HG03521 (cell line): ENCODE measurements around the gene ANGEL2.
A peak's percentile ranks its signal among the peaks of the same experiment; 100 is the strongest.
"Not testable (repeated sequence)": the region's sequence is repeated elsewhere in the genome, so short reads cannot be mapped to it uniquely, and the experiment has no call there.

ENCODE experiments used
- ATAC-seq: cut with Tn5 transposase; IDR thresholded peaks from one replicate; pipeline ENCODE4 v1.9.1; 2021; ENCODE audit warnings: mild to moderate bottlenecking, moderate library complexity; ENCODE audit not compliant: unreplicated experiment

ANGEL2 gene, protein sequence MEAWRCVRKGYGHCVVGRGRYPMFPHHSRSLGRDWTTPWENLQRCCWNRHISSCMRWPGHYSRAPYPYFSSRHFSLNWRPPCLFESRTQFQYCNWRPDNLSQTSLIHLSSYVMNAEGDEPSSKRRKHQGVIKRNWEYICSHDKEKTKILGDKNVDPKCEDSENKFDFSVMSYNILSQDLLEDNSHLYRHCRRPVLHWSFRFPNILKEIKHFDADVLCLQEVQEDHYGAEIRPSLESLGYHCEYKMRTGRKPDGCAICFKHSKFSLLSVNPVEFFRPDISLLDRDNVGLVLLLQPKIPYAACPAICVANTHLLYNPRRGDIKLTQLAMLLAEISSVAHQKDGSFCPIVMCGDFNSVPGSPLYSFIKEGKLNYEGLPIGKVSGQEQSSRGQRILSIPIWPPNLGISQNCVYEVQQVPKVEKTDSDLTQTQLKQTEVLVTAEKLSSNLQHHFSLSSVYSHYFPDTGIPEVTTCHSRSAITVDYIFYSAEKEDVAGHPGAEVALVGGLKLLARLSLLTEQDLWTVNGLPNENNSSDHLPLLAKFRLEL

DNA sequence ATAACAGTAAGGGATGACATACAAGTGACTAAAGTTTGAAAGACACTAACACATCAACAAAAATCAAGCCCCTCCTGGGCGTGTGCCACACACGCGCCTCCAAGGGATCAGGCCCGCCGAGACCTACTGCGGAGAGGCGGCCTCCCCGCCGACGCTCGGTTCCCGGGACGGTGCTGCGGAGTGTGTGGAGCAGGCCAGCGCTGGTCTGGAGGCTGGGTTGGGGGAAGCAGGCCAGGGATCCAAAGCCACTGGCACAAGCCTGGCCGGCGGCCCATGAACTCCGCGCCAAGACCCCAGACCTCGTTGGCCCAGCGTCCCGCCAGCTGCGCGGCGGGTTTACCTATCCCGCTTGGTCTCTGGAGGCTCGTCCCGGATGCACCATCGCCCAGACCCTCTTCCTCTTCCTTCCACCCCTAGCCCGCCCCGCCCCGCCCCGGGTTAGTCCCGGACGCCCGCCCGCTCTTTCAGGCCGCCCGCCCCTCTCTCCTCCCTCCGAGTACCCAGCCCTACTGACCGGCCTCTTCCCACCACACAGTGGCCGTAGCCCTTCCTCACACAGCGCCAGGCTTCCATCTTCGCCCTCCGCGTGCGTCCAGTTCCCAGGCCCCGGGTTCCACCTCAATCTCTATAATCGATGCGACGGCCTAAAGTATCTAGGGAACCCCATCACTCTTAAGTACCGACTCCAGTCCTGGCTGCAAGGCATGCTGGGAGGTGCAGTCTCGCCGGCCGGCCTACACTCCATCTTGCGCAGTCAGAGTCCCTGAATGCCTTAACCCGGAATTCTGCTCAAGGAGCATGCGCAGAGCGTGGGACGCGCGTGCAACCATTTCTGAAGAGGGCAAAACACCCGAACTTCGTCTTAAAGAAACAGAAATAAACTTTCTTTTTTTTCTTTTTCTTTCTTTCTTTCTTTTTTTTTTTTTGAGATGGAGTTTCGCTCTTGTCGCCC is at the start of gene ANGEL2:
TSS of gene ANGEL2 (minus strand) at position 769 of the 952 bp plus-strand sequence. CDS start at position 573, 196 bp downstream.
- ATAC-seq, result peak; percentile 94

DNA sequence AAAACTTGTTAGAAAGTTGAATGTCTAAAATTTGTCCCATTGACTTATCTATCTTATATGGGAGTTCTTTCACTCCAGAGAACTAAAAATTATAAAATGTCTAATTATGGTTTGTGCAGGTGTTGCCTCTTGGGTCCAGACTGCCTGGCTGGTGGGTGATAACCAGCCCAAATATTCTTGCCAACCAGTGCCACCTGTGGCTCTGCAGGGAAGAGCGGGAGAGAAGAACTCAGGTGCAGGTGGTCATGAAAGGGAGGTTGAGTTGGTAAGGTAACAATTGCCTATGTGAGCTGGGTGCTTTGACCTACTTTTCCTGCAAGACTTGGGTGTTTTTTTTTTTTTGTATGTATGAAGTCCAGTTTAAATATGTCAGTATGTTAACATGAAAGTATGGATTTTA is 45.6 kb upstream of the ANGEL2 start:
- ATAC-seq, result no peak

DNA sequence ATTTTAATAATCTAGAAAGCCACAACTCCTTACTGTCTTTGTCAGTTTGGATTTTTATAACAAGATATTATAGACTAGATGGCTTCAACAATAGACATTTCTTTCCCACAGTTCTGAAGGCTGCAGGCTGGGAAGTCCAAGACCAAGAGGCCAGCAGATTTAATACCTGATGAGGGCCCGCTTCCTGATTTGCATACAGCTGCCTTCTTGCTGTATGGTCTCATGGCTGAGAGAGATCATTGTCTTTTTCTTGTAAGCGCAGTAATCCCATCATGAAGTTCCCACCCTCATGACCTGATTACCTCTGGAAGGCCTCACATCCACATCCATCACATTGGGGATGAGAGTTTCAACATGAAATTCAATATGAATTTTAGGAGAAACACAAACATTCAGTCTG is 45.2 kb upstream of the ANGEL2 start:
- ATAC-seq, result no peak

DNA sequence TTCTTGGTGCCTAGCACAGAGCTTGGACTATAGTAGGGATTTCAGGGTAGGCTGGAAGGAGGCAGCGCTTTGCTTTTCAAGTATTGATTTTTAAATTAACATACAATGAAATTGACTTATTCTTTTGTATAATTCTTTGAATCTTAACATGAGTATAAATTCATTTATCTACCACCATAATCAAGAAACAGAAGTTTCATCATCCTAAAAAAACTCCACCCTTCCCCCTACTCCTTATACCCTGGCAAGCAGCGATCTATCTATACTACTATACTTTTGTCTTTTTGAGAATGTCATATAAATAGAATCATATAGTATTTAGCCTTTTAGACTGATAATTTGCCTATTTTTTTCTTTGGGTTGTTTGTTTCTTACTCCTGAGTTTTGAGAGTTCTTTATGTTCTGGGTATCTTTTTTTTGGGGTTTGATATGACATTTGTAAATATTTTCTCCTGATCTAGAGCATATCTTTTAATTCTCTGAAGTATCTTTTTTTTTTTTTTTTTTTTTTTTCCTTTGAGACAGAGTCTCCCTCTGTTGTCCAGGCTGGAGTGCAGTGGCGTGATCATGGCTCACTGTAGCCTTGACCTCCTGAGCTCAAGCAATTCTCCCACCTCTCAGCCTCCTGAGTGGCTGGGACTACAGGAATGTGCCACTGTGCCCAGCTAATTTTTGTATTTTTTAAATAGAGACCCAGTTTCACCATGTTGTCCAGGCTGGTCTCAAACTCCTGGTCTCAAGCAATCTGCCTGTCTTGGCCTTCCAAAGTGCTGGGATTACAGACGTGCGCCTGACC is 41.8 kb upstream of the ANGEL2 start:
- no peak for ATAC-seq

DNA sequence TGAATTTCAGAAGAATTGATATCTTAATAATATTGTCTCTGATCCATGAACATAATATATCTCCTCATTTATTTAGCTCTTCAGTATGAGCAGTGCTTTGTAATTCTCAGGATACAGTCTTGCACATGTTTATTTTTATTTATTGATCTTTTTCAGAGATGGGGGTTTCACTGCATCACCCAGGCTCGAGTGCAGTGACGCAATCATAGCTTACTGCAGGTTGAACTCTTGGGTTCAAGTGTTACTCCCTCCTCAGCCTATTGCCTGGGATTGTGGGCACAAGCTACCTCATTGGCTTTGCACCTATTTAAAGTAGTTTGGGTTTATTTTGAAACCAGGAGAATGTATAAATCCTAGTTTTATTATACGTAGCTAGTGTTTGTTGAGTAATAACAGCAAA is 40.1 kb upstream of the ANGEL2 start:
- no peak for ATAC-seq

DNA sequence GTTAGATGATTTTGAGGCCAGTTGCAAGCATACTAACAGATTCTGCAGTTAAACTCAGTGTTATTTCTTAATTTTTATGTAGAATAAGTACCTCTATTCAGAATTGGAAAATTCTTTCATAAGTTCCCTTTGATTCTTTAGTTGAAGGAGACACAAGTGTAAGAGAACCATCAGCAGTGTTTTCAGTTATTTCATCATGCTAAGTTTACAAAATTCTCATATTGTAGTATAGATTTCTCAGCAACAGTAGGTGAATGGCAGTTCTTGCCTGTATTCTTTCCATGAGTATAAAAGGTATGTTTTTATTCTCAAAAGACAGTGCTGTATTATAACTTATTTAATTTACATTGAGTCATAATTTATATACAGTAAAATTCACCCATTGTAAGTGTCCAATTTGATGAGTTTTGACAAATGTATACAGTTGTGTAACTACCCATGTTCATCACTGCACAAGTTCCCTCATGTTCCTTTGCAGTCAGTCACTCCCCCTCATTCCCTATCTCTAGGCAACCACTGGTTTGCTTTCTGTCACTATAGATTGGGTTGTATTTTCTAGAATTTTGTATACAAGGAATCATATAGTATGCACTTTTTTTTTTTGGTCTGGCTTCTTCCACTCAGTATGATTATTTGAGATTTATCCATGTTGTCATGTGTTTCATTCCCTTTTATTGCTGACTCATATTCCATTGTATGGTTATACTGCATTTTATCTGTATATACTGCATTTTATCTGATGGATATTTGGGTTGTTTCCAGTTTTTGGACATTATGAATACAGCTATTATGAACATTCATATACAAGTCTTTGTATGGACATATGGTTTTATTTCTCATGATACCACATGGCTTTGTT is 39.3 kb upstream of the ANGEL2 start:
- no peak for ATAC-seq

DNA sequence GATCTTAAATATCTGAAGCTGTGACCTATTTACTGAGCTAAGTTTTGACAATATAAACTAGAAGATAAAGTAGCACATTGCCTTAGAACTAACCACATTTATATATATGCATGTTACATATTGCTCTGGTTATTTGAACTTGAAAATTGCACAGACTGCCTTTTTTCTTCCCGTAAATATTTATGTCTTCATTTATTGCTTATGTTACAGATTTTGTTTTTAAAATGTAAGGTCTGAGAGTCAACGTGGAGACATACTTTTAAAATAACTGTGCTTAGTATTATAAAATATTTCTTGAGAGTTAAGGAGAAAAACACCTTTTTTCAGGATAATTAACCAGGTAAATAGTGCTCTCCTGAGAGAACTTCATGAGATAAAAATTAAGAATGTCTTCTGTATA is 38.5 kb upstream of the ANGEL2 start:
- no peak for ATAC-seq

DNA sequence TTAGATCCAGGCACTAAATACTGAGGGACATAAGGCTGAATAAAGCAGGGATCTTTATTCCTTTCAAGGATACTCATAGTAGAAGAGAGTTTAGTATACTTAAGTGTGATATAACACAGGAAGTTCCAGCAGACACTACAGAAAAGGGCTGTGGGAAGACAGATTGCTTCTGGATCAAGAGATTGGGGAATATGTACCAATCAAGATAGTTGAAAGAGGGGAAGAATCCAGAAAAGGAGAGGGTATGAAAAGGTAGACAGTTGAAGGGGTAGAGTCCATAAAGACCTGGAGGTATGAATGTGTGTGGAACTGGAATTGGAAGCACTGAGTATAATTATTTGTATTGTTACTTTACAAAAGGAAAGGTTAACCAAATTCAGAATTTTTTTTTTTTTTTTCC is 37.8 kb upstream of the ANGEL2 start:
- no peak for ATAC-seq

DNA sequence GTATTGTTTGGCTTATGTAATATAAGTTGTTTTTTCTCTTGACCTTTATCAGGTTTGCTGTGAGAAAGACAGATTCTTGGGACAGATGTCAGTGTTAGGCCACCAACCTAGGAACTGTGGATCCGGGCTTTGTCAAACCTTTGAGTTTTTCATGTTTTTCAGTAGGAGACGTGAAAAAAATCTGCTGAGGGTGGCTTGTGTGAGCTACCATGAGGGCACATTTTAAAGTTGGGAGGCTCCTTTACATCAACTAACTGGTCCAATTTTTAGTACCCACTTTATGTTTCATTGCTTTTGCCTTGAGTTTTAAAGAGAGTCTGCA is 36.2 kb upstream of the ANGEL2 start:
- ATAC-seq, result no peak

DNA sequence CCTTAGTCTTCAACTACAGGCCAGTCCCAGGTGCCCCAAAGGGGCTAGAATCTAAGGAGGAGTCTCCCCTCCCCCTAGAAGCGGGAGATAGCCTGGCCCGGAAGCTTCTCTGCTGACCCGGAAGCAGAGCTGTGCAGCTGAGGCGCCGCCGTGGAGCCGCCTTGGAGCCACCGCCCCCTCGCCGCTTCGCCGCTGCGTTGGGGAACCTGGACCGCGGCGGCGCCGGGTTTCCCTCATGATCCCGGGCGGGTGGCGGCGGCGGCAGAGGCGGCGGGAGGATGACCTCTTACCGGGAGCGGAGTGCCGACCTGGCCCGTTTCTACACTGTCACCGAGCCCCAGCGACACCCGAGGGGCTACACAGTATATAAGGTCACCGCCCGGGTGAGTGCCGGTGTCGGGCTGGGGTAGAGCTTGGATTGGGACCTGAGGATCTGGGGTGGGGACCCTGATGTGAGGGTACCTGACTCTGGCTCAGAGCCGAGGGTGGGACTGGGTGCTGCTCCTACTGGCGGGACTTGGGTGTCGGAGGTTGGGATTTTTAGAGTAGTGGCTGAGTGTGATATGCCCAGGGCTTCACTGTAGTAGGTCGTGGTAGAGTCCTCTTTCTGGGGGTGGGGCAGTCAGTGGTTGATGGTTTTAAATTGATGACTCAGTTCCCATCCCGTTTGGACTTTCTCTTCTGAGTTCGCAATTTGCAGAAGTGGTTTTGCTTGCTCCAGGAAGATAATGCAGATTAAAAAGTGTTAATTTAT is 35.6 kb upstream of the ANGEL2 start, which contains the start of gene RPS6KC1:
TSS of gene RPS6KC1 (plus strand) at position 115 of the 754 bp plus-strand sequence. CDS start at position 279, 164 bp downstream.
- peak; percentile 98 for ATAC-seq

DNA sequence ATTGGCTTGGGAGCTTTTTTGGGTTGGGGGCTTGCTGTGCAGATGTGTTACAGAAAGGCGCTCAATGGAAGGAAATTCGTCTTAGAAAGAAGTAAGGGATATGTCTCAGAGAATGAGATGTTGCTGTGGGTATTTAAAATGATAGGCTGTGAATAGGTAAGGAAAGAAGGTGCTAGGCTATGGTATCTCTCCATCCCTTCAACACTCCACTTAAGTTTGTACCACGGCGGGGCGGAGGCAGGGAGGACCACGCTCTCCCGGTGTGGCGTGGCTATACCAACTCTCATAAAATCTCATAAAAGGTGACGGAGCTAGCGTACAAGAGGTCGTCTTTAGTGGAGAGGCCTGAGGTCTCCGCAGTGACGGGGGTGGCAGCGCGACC is 35.1 kb upstream of the ANGEL2 start:
- ATAC-seq, result peak; percentile 25

DNA sequence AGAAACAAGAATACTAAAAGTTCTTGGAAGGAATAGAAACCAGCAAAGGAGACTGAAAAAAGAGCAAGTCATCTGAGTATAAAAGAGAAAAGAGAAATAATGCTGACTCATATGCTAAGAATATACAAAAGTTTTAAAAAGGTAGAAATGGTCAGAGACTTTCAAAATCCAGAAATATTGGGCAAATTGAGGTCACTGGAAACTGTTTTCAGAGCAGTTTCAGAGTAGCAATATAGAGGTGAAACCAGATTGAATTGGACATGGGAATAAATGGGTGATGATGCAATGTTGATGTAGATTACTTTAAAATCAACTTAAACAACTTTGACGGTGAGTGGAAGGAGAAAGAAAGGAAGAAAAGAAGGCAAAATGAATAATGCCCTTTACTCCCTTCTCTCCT is 33.6 kb upstream of the ANGEL2 start:
- no peak for ATAC-seq

DNA sequence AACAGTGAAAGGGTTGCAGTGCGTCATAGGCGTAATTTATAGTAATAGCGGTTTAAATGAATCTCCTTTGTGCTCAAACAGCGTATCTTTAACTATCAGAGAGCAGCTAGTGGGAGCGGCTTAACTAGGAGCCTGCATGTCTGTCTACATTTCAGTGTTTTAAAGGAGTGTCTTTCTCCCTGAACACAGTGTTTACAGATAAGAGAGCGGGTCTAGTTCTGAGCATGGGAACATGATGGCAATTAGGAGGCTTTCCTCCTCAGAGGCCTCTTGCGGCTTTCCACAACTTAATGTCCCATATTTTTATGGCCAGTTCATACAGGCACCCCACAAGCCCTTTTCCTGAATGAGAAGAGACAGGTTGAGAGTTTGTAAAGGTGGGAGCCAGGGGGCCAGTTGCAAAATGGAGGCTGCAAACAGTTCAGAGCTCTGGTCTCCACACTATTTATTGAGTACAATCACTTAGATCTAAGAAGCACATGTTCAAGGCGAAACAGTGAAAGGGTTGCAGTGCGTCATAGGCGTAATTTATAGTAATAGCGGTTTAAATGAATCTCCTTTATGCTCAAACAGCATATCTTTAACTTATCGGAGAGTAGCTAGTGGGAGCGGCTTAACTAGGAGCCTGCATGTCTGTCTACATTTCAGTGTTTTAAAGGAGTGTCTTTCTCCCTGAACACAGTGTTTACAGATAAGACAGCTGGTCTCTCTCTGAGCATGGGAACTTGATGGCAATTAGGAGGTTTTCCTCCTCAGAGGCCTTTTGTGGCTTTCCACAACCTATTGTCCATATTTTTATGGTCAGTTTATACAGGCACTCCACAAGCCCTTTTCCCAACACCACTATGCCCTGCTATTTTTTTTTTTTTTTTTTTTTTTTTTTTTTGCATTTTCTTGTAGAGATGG is 29.9 kb upstream of the ANGEL2 start:
- ATAC-seq, result not testable (repeated sequence)

DNA sequence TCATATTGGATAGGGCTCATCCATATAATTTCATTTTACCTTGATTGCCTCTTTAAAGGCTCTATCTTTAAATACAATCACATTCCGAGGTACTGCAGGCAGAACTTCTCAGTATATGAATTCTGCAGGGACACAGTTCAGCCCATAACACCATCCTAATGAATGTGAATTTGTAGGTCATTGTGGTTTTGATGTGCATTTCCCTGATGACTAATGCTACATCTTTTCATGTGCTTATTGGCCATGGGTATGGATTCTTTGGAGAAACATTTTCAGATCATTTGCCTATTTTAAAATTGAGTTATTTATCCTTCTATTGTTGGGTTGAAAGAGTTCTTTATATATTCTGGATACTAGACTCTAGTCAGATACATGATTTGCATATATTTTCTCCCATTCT is 25.8 kb upstream of the ANGEL2 start:
- no peak for ATAC-seq

DNA sequence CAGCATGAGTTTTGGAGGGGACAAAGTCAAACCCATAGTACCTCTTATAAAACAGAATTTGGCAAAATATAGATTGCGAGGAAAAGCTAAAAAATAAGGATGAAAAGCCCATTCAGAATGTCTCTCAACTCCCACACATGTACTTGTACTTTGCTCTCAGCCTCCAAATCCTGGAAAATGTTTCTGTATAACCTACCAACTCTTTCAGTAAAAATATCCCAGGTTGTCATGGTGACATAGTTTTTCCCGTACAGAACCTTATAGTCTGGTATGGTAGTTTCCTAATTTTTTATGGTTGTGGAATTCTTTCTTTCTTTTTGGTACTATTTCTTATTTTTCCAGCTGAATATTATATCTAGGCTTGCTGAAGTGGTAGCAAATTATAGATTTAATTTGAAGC is 19.9 kb upstream of the ANGEL2 start:
- no peak for ATAC-seq

DNA sequence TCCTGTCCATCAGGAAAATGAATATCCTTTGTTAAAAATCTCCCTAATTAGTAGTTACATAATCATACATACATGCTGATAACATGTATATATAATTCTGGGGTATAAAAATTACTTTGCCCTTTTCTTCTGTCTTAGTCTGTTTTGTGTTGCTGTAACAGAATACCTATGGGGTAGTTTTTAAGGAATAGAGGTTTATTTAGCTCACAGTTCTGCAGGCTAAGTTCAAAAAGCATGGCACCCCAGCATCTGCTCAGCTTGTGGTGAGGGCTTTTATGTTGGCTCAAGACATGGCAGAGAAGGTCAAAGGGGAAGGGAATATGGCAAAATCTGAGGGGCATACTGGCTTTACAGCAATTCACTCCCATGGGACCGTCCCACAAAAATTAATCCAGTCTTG is 19.0 kb upstream of the ANGEL2 start:
- no peak for ATAC-seq

DNA sequence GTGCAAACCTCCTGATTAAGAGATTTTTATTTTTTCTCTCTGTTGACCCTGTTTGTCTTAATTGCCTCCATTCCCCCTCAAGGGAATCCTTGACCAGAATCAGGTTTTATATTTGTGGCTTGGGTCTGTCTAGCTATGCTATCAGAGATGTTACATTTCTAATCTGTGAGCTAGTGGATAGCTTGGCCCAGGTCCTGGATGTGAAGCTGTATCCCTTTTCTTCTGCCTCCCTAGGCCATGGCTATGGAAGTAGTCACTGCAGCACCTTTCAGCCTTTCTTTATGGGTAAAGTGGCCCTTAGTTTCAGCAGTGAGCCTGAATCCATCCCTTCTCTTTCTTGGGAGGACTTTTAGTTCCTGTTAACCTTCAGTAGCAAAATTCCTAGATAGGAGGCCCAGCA is 17.0 kb upstream of the ANGEL2 start:
- ATAC-seq, result no peak

DNA sequence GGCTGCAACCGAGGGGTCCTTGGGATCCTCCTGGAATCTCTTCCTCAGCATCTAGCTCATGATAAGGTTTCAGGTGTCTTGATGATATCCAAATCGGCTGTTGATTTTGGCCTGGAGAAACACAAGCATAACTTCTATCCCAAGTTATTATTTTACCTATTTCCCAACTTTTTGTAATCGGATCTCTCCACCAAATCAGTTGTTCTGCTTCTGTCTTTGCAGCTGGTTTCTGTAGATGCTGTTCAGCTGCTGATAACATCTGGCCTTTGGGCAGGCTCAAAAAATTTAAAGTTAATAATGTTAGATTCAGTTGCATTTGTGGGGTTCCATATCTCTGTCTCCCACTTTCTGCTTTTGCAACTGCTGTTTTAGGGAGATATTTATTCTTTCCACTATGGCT is 11.4 kb upstream of the ANGEL2 start:
- not testable (repeated sequence) for ATAC-seq
